Measurements from ENCODE around the gene NAIF1. TPM values are rescaled to one million over a fixed set of nuclear protein-coding genes. Genes with fewer than 3 reads are reported as not detected.
A peak's percentile ranks its signal among the peaks of the same experiment; 100 is the strongest.

NAIF1 gene
- total RNA-seq, 1 experiment from 2014 or later = 8.5 TPM

- intact Hi-C loops (cut with micrococcal nuclease; ENCODE audit: unreplicated experiment) = no loop called here
- BruUV-seq (replicated peaks) = no TSS peak
- TF ChIP-seq, protein P1, sequence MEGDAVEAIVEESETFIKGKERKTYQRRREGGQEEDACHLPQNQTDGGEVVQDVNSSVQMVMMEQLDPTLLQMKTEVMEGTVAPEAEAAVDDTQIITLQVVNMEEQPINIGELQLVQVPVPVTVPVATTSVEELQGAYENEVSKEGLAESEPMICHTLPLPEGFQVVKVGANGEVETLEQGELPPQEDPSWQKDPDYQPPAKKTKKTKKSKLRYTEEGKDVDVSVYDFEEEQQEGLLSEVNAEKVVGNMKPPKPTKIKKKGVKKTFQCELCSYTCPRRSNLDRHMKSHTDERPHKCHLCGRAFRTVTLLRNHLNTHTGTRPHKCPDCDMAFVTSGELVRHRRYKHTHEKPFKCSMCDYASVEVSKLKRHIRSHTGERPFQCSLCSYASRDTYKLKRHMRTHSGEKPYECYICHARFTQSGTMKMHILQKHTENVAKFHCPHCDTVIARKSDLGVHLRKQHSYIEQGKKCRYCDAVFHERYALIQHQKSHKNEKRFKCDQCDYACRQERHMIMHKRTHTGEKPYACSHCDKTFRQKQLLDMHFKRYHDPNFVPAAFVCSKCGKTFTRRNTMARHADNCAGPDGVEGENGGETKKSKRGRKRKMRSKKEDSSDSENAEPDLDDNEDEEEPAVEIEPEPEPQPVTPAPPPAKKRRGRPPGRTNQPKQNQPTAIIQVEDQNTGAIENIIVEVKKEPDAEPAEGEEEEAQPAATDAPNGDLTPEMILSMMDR (IDR thresholded peaks at IDR 0.05; ENCODE audit: insufficient read depth in 1 of 2, low read depth in 1 of 2, low read length in 1 of 2, severe bottlenecking in 1 of 2, unreplicated experiment in 1 of 2) = peak in 1 of 2 experiments; percentile 11
- peaks cover 16% of the 10 kb centered on the region for H3K4me1 ChIP-seq
- H3K9me3 Mint-ChIP-seq (ENCODE audit: unreplicated experiment) = no peaks in the 10 kb centered on the region
- no peaks in the 10 kb centered on the region for H3K27me3 Mint-ChIP-seq (ENCODE audit: insufficient read depth, unreplicated experiment)
- H3K27ac Mint-ChIP-seq (ENCODE audit: unreplicated experiment) = no peak overlapping the region
- ChIA-PET POLR2A (interaction anchor here (0.6 kb wide), 1 partner anchor 60 kb away, joined by 3 read pairs; no protein-coding TSS in a partner anchor), CTCF (interaction anchor here (1.8 kb wide), 1 partner anchor 10 kb away, joined by 4 read pairs; no protein-coding TSS in a partner anchor)
- H3K27me3 ChIP-seq (replicated peaks; ENCODE audit: control insufficient read depth, insufficient read depth, low read length) = no peaks in the 10 kb centered on the region
- no peaks in the 10 kb centered on the region for H3K9me3 ChIP-seq
- H3K36me3 Mint-ChIP-seq (ENCODE audit: insufficient read depth, unreplicated experiment) = peaks cover 99% of the 10 kb centered on the region
- peak in 1 of 2 experiments; percentile 35 for DNase-seq
- peaks cover 6% of the 10 kb centered on the region for H3K36me3 ChIP-seq (ENCODE audit: control insufficient read depth, insufficient read depth, low read length)
- no peak overlapping the region for H3K4me3 ChIP-seq (ENCODE audit: low read depth, low read length)
- H3K4me1 Mint-ChIP-seq (ENCODE audit: low read depth, unreplicated experiment) = peaks cover 18% of the 10 kb centered on the region
- H3K4me3 Mint-ChIP-seq (ENCODE audit: unreplicated experiment) = no peak overlapping the region
These were observed 39.2 kb upstream of the NAIF1 start for GRCh38 chr9:128106181-128106939.

- intact Hi-C loops (cut with micrococcal nuclease; ENCODE audit: unreplicated experiment) = no loop called here
- POLR2A ChIA-PET = interaction anchor here (1.2 kb wide), 1 partner anchor 11 kb away, joined by 3 read pairs; no protein-coding TSS in a partner anchor
- H3K9me3 Mint-ChIP-seq (ENCODE audit: unreplicated experiment) = no peaks in the 10 kb centered on the region
- no TSS peak for BruUV-seq (replicated peaks)
- H3K9me3 ChIP-seq = no peaks in the 10 kb centered on the region
- H3K27me3 Mint-ChIP-seq (ENCODE audit: insufficient read depth, unreplicated experiment) = no peaks in the 10 kb centered on the region
- H3K4me3 ChIP-seq (ENCODE audit: low read depth, low read length) = no peak overlapping the region
- H3K36me3 Mint-ChIP-seq (ENCODE audit: insufficient read depth, unreplicated experiment) = peaks cover 99% of the 10 kb centered on the region
- peaks cover 8% of the 10 kb centered on the region for H3K36me3 ChIP-seq (ENCODE audit: control insufficient read depth, insufficient read depth, low read length)
- H3K27ac Mint-ChIP-seq (ENCODE audit: unreplicated experiment) = no peak overlapping the region
- H3K27me3 ChIP-seq (replicated peaks; ENCODE audit: control insufficient read depth, insufficient read depth, low read length) = no peaks in the 10 kb centered on the region
- no peak overlapping the region for H3K4me3 Mint-ChIP-seq (ENCODE audit: unreplicated experiment)
- CTCF ChIA-PET = interaction anchor here (0.6 to 1.8 kb wide), 2 partner anchors 11 to 1271 kb away, joined by 3 to 4 read pairs; no protein-coding TSS in a partner anchor
- H3K4me1 ChIP-seq = peaks cover 16% of the 10 kb centered on the region
- peaks cover 18% of the 10 kb centered on the region for H3K4me1 Mint-ChIP-seq (ENCODE audit: low read depth, unreplicated experiment)
- TF ChIP-seq, protein P1 (IDR thresholded peaks at IDR 0.05; ENCODE audit: insufficient read depth in 1 of 2, low read depth in 1 of 2, low read length in 1 of 2, severe bottlenecking in 1 of 2, unreplicated experiment in 1 of 2) = no peak
- no peak for DNase-seq
These were observed 38.5 kb upstream of the NAIF1 start for GRCh38 chr9:128105538-128106175.

- H3K4me3 Mint-ChIP-seq (ENCODE audit: unreplicated experiment) = no peak overlapping the region
- H3K9me3 Mint-ChIP-seq (ENCODE audit: unreplicated experiment) = no peaks in the 10 kb centered on the region
- no peaks in the 10 kb centered on the region for H3K27me3 Mint-ChIP-seq (ENCODE audit: insufficient read depth, unreplicated experiment)
- peaks cover 11% of the 10 kb centered on the region for H3K4me1 Mint-ChIP-seq (ENCODE audit: low read depth, unreplicated experiment)
- H3K36me3 Mint-ChIP-seq (ENCODE audit: insufficient read depth, unreplicated experiment) = peaks cover 96% of the 10 kb centered on the region
- BruUV-seq (replicated peaks) = no TSS peak
- CTCF ChIA-PET = interaction anchor here (0.6 to 0.7 kb wide), 2 partner anchors 13 to 205 kb away, joined by 4 to 6 read pairs; partner anchors contain the start of gene ST6GALNAC6
- Histone ChIP-seq H3K27me3 (replicated peaks; ENCODE audit: control insufficient read depth, insufficient read depth, low read length) (no peaks in the 10 kb centered on the region), H3K4me1 (peaks cover 21% of the 10 kb centered on the region), H3K4me3 (ENCODE audit: low read depth, low read length) (no peak overlapping the region), H3K36me3 (ENCODE audit: control insufficient read depth, insufficient read depth, low read length) (peaks cover 8% of the 10 kb centered on the region), H3K9me3 (no peaks in the 10 kb centered on the region)
- DNase-seq = peak in 1 of 2 experiments; percentile 49
- intact Hi-C loops (cut with micrococcal nuclease; ENCODE audit: unreplicated experiment) = no loop called here
- TF ChIP-seq, protein P1 (IDR thresholded peaks at IDR 0.05; ENCODE audit: insufficient read depth in 1 of 2, low read depth in 1 of 2, low read length in 1 of 2, severe bottlenecking in 1 of 2, unreplicated experiment in 1 of 2) = peak in 1 of 2 experiments; percentile 9
- POLR2A ChIA-PET = no interaction called here
- H3K27ac Mint-ChIP-seq (ENCODE audit: unreplicated experiment) = no peak overlapping the region
These were observed 37.1 kb upstream of the NAIF1 start for GRCh38 chr9:128104171-128104618.

Data from Caco-2 (cell line).